Trophoblast cell (in vitro differentiated cells and primary cell): ENCODE measurements around the gene MSANTD2.

ENCODE experiments used
- DNase-seq, 2 donors: peaks; one replicate each; pipeline ENCODE4 v3.0.0-alpha.2; 2016
- H2AFZ ChIP-seq: 2 replicates; pipeline ENCODE4 v1.6.1; 2013; ENCODE audit warnings: low read length, moderate library complexity, mild to moderate bottlenecking; ENCODE audit not compliant: insufficient read depth, poor library complexity
- H2AK5ac ChIP-seq: 2 replicates; pipeline ENCODE4 v1.6.1; 2013; ENCODE audit warnings: mild to moderate bottlenecking, low read length
- H2BK120ac ChIP-seq: 2 replicates; pipeline ENCODE4 v1.6.1; 2013; ENCODE audit warnings: low read length, mild to moderate bottlenecking, moderate library complexity; ENCODE audit not compliant: insufficient read depth, poor library complexity
- H2BK12ac ChIP-seq: 2 replicates; pipeline ENCODE4 v1.6.1; 2013; ENCODE audit warnings: mild to moderate bottlenecking, low read length, moderate library complexity
- H2BK5ac ChIP-seq: 2 replicates; pipeline ENCODE4 v1.6.1; 2013; ENCODE audit warnings: low read length, low read depth, moderate library complexity, mild to moderate bottlenecking; ENCODE audit not compliant: poor library complexity
- H3K14ac ChIP-seq: 2 replicates; pipeline ENCODE4 v1.6.1; 2013; ENCODE audit warnings: mild to moderate bottlenecking, low read length
- H3K18ac ChIP-seq: 2 replicates; pipeline ENCODE4 v1.6.1; 2013; ENCODE audit warnings: mild to moderate bottlenecking, low read length
- H3K23ac ChIP-seq: 2 replicates; pipeline ENCODE4 v1.6.1; 2013; ENCODE audit warnings: low read length
- H3K27ac ChIP-seq: 2 replicates; pipeline ENCODE4 v1.5.1; 2013; ENCODE audit warnings: low read depth, mild to moderate bottlenecking, inconsistent platforms, low read length, moderate library complexity
- H3K27me3 ChIP-seq: 2 replicates; pipeline ENCODE4 v1.6.1; 2013; ENCODE audit warnings: inconsistent platforms, mild to moderate bottlenecking, low read length, moderate library complexity; ENCODE audit not compliant: insufficient read depth
- H3K36me3 ChIP-seq, 2 experiments: 1 replicate in 1 of 2; 2 replicates in 1 of 2; pipeline ENCODE4 v1.6.1; 2013; ENCODE audit warnings: low read length in 2 of 2, mild to moderate bottlenecking in 2 of 2, moderate library complexity in 1 of 2; ENCODE audit not compliant: insufficient read depth in 2 of 2, control insufficient read depth in 1 of 2
- H3K4ac ChIP-seq: 2 replicates; pipeline ENCODE4 v1.6.1; 2013; ENCODE audit warnings: low read depth, mild to moderate bottlenecking, low read length, moderate library complexity
- H3K4me1 ChIP-seq, 2 experiments: 1 replicate in 1 of 2; 2 replicates in 1 of 2; pipeline ENCODE4 v1.6.1; 2013; ENCODE audit warnings: low read length in 2 of 2, mild to moderate bottlenecking in 2 of 2, moderate library complexity in 1 of 2; ENCODE audit not compliant: insufficient read depth in 2 of 2, control insufficient read depth in 1 of 2
- H3K4me2 ChIP-seq: 2 replicates; pipeline ENCODE4 v1.6.1; 2013; ENCODE audit warnings: inconsistent platforms, mild to moderate bottlenecking, low read length, moderate library complexity
- H3K4me3 ChIP-seq: 2 replicates; pipeline ENCODE4 v1.5.1; 2013; ENCODE audit warnings: mild to moderate bottlenecking, low read depth, low read length, inconsistent platforms
- H3K79me1 ChIP-seq: one replicate; pipeline ENCODE4 v1.6.1; 2013; ENCODE audit warnings: low read length
- H3K79me2 ChIP-seq: 2 replicates; pipeline ENCODE4 v1.6.1; 2013; ENCODE audit warnings: low read length, mild to moderate bottlenecking; ENCODE audit not compliant: control insufficient read depth, insufficient read depth, poor library complexity
- H3K9ac ChIP-seq: 2 replicates; pipeline ENCODE4 v1.6.1; 2013; ENCODE audit warnings: mild to moderate bottlenecking, low read length
- H3K9me3 ChIP-seq: 2 replicates; pipeline ENCODE4 v1.6.1; 2013; ENCODE audit warnings: low read depth, mild to moderate bottlenecking, control low read depth, inconsistent platforms, low read length; ENCODE audit not compliant: insufficient read depth
- H4K12ac ChIP-seq: 2 replicates; pipeline ENCODE4 v1.6.1; 2013; ENCODE audit warnings: low read depth, mild to moderate bottlenecking, low read length, moderate library complexity
- H4K8ac ChIP-seq: 2 replicates; pipeline ENCODE4 v1.6.1; 2013; ENCODE audit warnings: low read depth, mild to moderate bottlenecking, low read length, moderate library complexity
- H4K91ac ChIP-seq: one replicate; pipeline ENCODE4 v1.6.1; 2013; ENCODE audit warnings: low read depth, mild to moderate bottlenecking, low read length, moderate library complexity
- WGBS: extraction: QIAGEN DNeasy Blood & Tissue Kit; methylation state at CpG from one replicate; pipeline ENCODE4 v1.1.7; 2013; ENCODE audit warnings: missing lambda C conversion rate; ENCODE audit not compliant: insufficient read length, insufficient coverage; ENCODE audit errors: extremely low coverage; 5-methylcytosine and 5-hydroxymethylcytosine counted together

Gene MSANTD2

DNA sequence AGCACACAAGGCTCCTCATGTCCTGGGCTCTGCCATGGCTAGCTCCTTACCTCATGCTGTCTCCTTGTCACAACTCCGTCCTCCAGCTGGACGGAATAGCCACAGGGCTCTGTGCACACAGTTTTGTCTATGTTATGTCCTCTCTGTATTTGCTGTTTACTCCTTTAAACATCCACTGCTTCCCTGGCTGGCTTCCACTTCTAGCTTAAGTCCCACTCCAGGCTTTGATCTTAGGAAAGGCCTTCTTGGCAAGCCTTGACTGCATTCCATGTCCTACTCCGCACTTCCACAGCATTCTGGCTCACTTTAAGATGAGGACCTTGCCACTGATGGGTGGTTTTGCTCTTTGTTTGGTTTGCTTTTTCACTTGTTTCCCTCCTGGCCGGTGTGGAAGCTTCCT, 42.1 kb upstream of the MSANTD2 start:
- DNase-seq, result no peak
- Histone ChIP-seq H4K12ac (no peak overlapping the region), H3K9me3 (peaks cover 6% of the 10 kb centered on the region), H3K14ac (no peak overlapping the region), H3K79me2 (no peaks in the 10 kb centered on the region), H3K27ac (no peak overlapping the region), H3K23ac (no peak overlapping the region), H2BK5ac (no peak overlapping the region), H3K79me1 (no peaks in the 10 kb centered on the region), H4K8ac (no peak overlapping the region), H4K91ac (no peak overlapping the region), H3K36me3 (no peaks in the 10 kb centered on the region), H2BK12ac (no peak overlapping the region), H2AK5ac (no peak overlapping the region), H3K27me3 (peaks cover 76% of the 10 kb centered on the region), H3K18ac (no peak overlapping the region), H3K9ac (no peak overlapping the region), H3K4me1 (peaks cover 4 to 7% of the 10 kb centered on the region in 2 experiments), H2BK120ac (no peak overlapping the region), H3K4ac (no peak overlapping the region), H2AFZ (no peak overlapping the region), H3K4me2 (no peak overlapping the region), H3K4me3 (no peak overlapping the region)
- WGBS, result no CpG with 5 or more reads among the region's 4 CpGs

DNA sequence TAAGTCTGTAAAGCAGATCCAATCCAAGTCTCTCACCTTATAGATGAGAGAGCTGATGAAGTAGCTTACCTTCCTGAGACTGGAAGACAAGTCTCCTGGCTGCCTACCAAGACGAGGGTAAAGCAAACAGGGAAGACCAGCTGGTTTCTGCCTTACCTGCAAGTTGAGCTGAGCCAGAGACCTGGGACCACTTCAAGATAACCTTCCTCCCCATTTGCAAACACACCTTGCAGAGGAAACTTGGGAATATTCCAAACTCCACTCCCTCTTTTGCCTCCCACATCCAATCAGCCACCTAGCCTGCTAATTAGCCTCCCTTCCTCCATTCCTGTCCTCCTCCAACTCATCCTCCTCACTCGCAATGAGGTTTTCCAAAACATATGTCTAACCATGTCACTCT, 41.6 kb upstream of the MSANTD2 start:
- Histone ChIP-seq H2AK5ac (no peak overlapping the region), H3K4me1 (peaks cover 4 to 7% of the 10 kb centered on the region in 2 experiments), H2AFZ (no peak overlapping the region), H3K27ac (no peak overlapping the region), H3K23ac (no peak overlapping the region), H2BK120ac (no peak overlapping the region), H3K27me3 (peaks cover 76% of the 10 kb centered on the region), H4K12ac (no peak overlapping the region), H3K9ac (no peak overlapping the region), H3K14ac (no peak overlapping the region), H3K79me2 (no peaks in the 10 kb centered on the region), H3K79me1 (no peaks in the 10 kb centered on the region), H2BK12ac (no peak overlapping the region), H3K9me3 (peaks cover 6% of the 10 kb centered on the region), H3K4me2 (no peak overlapping the region), H2BK5ac (no peak overlapping the region), H3K36me3 (no peaks in the 10 kb centered on the region), H3K4me3 (no peak overlapping the region), H4K91ac (no peak overlapping the region), H3K18ac (no peak overlapping the region), H4K8ac (no peak overlapping the region), H3K4ac (no peak overlapping the region)
- DNase-seq, result no peak
- WGBS, result no CpG with 5 or more reads among the region's 2 CpGs

DNA sequence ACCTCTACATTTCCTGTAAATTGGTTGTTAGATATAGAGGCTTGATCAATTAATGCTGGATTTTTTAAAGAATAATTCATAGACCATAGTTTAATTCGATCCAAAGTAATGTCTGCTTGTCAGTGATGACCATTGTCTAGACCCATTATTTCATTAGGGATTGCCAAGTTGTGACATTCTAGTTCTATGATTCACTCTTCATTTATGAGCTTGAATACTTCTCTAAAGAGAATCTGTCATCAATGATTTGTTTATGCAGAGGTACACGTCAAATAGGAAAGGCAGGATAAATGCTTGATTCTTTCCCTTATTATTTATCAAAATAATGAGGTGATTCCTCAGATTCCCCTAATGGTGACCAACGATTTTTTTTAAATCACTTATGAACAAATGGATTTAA, 41.0 kb upstream of the MSANTD2 start:
- Histone ChIP-seq H2BK12ac (no peak overlapping the region), H3K4me1 (peaks cover 4 to 7% of the 10 kb centered on the region in 2 experiments), H3K9me3 (peaks cover 6% of the 10 kb centered on the region), H3K36me3 (no peaks in the 10 kb centered on the region), H3K14ac (no peak overlapping the region), H3K4ac (no peak overlapping the region), H3K79me2 (no peaks in the 10 kb centered on the region), H2AFZ (no peak overlapping the region), H4K12ac (no peak overlapping the region), H3K27ac (no peak overlapping the region), H3K9ac (no peak overlapping the region), H3K79me1 (no peaks in the 10 kb centered on the region), H3K27me3 (peaks cover 72% of the 10 kb centered on the region), H2BK5ac (no peak overlapping the region), H3K4me2 (no peak overlapping the region), H3K18ac (no peak overlapping the region), H2AK5ac (no peak overlapping the region), H3K23ac (no peak overlapping the region), H3K4me3 (no peak overlapping the region), H2BK120ac (no peak overlapping the region), H4K8ac (no peak overlapping the region), H4K91ac (no peak overlapping the region)
- no CpG with 5 or more reads among the region's 3 CpGs for WGBS
- DNase-seq, result peak in 1 of 2 donors; percentile 35

DNA sequence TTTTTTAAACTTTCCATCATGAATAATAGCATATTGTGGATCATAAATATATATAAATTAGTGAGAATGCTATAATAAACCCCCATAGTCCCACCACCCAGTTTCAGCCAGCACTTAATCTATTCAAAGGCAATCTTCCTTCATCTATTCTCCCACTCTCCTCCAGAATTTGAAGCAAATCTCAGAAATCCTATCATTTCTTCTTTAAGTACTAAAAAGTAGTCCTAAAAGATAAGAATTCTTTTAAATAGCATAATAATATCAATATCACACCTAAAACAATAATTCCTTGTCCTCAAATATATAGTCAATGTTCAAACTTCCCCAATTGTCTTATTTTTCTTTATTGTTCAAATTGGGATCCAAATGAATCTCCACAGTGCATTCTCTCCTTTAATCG, 40.5 kb upstream of the MSANTD2 start:
- Histone ChIP-seq H3K4me3 (no peak overlapping the region), H3K23ac (no peak overlapping the region), H2BK5ac (no peak overlapping the region), H3K4me1 (peaks cover 4 to 7% of the 10 kb centered on the region in 2 experiments), H3K27me3 (peaks cover 67% of the 10 kb centered on the region), H3K4ac (no peak overlapping the region), H4K8ac (no peak overlapping the region), H4K91ac (no peak overlapping the region), H3K27ac (no peak overlapping the region), H3K9ac (no peak overlapping the region), H2AFZ (no peak overlapping the region), H3K9me3 (peaks cover 6% of the 10 kb centered on the region), H4K12ac (no peak overlapping the region), H2BK12ac (no peak overlapping the region), H3K36me3 (no peaks in the 10 kb centered on the region), H3K14ac (no peak overlapping the region), H2BK120ac (no peak overlapping the region), H3K4me2 (no peak overlapping the region), H3K79me1 (no peaks in the 10 kb centered on the region), H3K18ac (no peak overlapping the region), H2AK5ac (no peak overlapping the region), H3K79me2 (no peaks in the 10 kb centered on the region)
- no CpG with 5 or more reads among the region's 1 CpG for WGBS
- DNase-seq, result no peak
